GM18505 (cell line): ENCODE results near the gene ATP23.

ENCODE experiments used
- ATAC-seq: cut with Tn5 transposase; IDR thresholded peaks from one replicate; pipeline ENCODE4 v1.9.1; 2021; ENCODE audit not compliant: unreplicated experiment
- POLR2A ChIP-seq: IDR thresholded peaks from 4 replicates; pipeline ENCODE4 v1.6.1; 2011; ENCODE audit warnings: borderline replicate concordance; ENCODE audit not compliant: insufficient read depth, insufficient read length; ENCODE audit errors: extremely low read depth

The ATP23 gene

DNA sequence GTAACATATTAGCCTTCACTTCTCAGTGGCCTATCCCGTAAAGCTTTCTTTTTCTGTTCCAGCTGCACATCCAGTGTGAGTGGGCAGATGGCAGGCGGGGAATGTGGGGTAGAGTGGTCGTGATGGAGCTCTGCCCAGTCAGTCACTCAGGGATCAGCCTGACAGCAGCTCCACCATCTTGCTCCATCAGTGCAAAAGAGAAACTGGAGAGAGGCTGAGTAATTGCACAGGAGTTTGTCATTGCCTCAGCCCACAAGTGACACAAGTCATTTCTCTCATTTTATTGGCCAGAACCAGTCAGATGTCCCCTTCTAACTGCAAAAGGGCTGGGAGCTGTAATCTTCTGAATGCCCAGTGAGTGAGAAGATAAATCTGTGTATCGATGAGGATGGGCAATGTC, 66.5 kb downstream of the ATP23 start:
- no peak for TF ChIP-seq POLR2A
- ATAC-seq: no peak

DNA sequence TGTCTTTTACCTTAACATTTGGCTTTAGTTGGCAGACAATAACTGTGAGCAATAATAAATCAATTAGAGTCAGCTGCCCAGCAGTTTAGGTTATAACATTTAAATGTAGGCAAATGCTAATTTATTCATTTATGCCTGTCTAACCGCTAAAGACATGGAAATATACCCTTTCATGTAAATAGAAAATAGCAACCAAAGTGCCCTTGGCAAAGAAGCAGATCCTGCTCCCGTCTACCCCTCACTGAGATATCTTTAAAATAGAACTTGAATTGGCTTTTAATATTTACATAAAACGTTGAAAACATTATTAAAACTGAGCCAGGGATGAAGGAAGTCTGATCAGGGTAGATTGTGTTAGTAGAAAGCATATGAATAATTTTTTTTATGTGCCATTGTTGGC, 67.3 kb downstream of the ATP23 start:
- ATAC-seq: no peak

More for the DNA sequence above, 67.3 kb downstream of the ATP23 start:
- TF ChIP-seq POLR2A: no peak
